SK-N-SH (cell line): ENCODE measurements around the gene NLRC5. TPM values are rescaled to one million over a fixed set of nuclear protein-coding genes. Genes with fewer than 3 reads are reported as not detected.

Experiments used
- CTCF ChIA-PET: fragments of 300-600, 350-600 bp; formaldehyde crosslinking; extraction: SDS; loops from one replicate; lab custom pipeline; 2021; lab: Yijun Ruan, JAX
- POLR2A ChIA-PET: fragments of 350-600 bp; sonication (Branson Sonifier 250); formaldehyde crosslinking; extraction: SDS; loops from one replicate; lab custom pipeline; 2020; ENCODE audit warnings: antibody characterized with exemption, inconsistent platforms; lab: Yijun Ruan, JAX
- DNase-seq: peaks from one replicate; pipeline ENCODE4 v3.0.0; 2012
- H2AFZ ChIP-seq: fragments of 200-600 bp; sonication (generic); 2 replicates; pipeline ENCODE4 v1.8.1; 2016; ENCODE audit warnings: antibody characterized with exemption, mild to moderate bottlenecking, low read depth
- H3F3A ChIP-seq: fragments of 200-600 bp; sonication (generic); replicated peaks from 2 replicates; pipeline ENCODE3; 2016; ENCODE audit warnings: antibody characterized with exemption, mild to moderate bottlenecking; ENCODE audit not compliant: insufficient read depth
- H3K27ac ChIP-seq, 2 experiments: fragments of 200-500 bp in 1 of 2; fragments of 200-600 bp in 1 of 2; sonication (Bioruptor generic) in 1 of 2; sonication (generic), shearing (Covaris generic) in 1 of 2; 2 replicates each; pipeline versions ENCODE4 v1.5.1 to v1.6.1; 2014 to 2016; ENCODE audit warnings: low read depth in 2 of 2, inconsistent platforms in 1 of 2, low read length in 1 of 2, mild to moderate bottlenecking in 1 of 2, mixed read lengths in 1 of 2
- H3K27me3 ChIP-seq: fragments of 200-600 bp; sonication (generic), shearing (Covaris generic); 2 replicates; pipeline ENCODE4 v1.6.1; 2016; ENCODE audit warnings: mixed run types; ENCODE audit not compliant: insufficient read depth
- H3K36me3 ChIP-seq, 2 experiments: fragments of 200-500 bp in 1 of 2; fragments of 200-600 bp in 1 of 2; sonication (Bioruptor generic) in 1 of 2; sonication (generic) in 1 of 2; replicated peaks in 1 of 2; 2 replicates each; pipeline versions ENCODE3 to v1.5.1; 2014 to 2016; ENCODE audit warnings: low read length in 1 of 2, mild to moderate bottlenecking in 1 of 2; ENCODE audit not compliant: insufficient read depth in 2 of 2, control insufficient read depth in 1 of 2
- H3K4me1 ChIP-seq, 2 experiments: fragments of 200-500 bp in 1 of 2; fragments of 200-600 bp in 1 of 2; sonication (Bioruptor generic) in 1 of 2; sonication (generic), shearing (Covaris generic) in 1 of 2; 2 replicates each; pipeline versions ENCODE4 v1.5.1 to v1.6.1; 2014 to 2016; ENCODE audit warnings: low read depth in 1 of 2, low read length in 1 of 2, mixed run types in 1 of 2; ENCODE audit not compliant: insufficient read depth in 2 of 2, control insufficient read depth in 1 of 2
- H3K4me2 ChIP-seq: fragments of 200-600 bp; sonication (generic), shearing (Covaris generic); 2 replicates; pipeline ENCODE4 v1.6.1; 2017; ENCODE audit warnings: mixed run types
- H3K4me3 ChIP-seq, 2 experiments: fragments of 200-500 bp in 1 of 2; fragments of 200-600 bp in 1 of 2; sonication (Bioruptor generic) in 1 of 2; sonication (generic), shearing (Covaris generic) in 1 of 2; 2 replicates each; pipeline versions ENCODE4 v1.5.1 to v1.8.1; 2014 to 2016; ENCODE audit warnings: low read depth in 2 of 2, inconsistent platforms in 1 of 2, low read length in 1 of 2, mild to moderate bottlenecking in 1 of 2, mixed read lengths in 1 of 2, moderate library complexity in 1 of 2
- H3K79me2 ChIP-seq: fragments of 200-600 bp; sonication (generic); 2 replicates; pipeline ENCODE4 v1.8.1; 2017; ENCODE audit warnings: mild to moderate bottlenecking; ENCODE audit not compliant: insufficient read depth
- H3K9ac ChIP-seq: fragments of 200-600 bp; sonication (generic); 2 replicates; pipeline ENCODE4 v1.6.1; 2017; ENCODE audit warnings: mixed run types
- H3K9me2 ChIP-seq: fragments of 200-600 bp; sonication (generic); 2 replicates; pipeline ENCODE4 v1.6.1; 2017; ENCODE audit warnings: mixed run types
- H3K9me3 ChIP-seq: fragments of 200-600 bp; sonication (generic); 2 replicates; pipeline ENCODE4 v1.6.1; 2017; ENCODE audit warnings: mixed run types, mild to moderate bottlenecking, moderate library complexity
- H4K20me1 ChIP-seq: fragments of 200-600 bp; sonication (generic); 2 replicates; pipeline ENCODE4 v1.6.1; 2017; ENCODE audit warnings: mild to moderate bottlenecking, mixed run types; ENCODE audit not compliant: insufficient read depth
- CHD2 ChIP-seq: fragments of 150-350 bp; IDR thresholded peaks from 2 replicates; pipeline ENCODE4 v1.6.1; 2018; ENCODE audit warnings: low read length; ENCODE audit not compliant: partially characterized antibody
- FOSL2 ChIP-seq: IDR thresholded peaks from 2 replicates; pipeline ENCODE4 v1.4.0; 2012; ENCODE audit warnings: low read depth, mild to moderate bottlenecking, moderate library complexity, borderline replicate concordance
- FOXJ3 ChIP-seq: sonication (generic); formaldehyde crosslinking; IDR thresholded peaks from 2 replicates; pipeline ENCODE4 v1.5.1; 2020; ENCODE audit warnings: mild to moderate bottlenecking, missing genetic modification reagents
- IRF3 ChIP-seq: fragments of 150-350 bp; IDR thresholded peaks from 2 replicates; pipeline ENCODE4 v1.6.1; 2016; ENCODE audit warnings: mild to moderate bottlenecking, low read depth, low read length
- MXI1 ChIP-seq: IDR thresholded peaks from 2 replicates; pipeline ENCODE4 v1.6.1; 2012; ENCODE audit warnings: mild to moderate bottlenecking, low read depth, low read length, improper control_type of control experiment
- RAD21 ChIP-seq: IDR thresholded peaks from 2 replicates; pipeline ENCODE4 v1.6.1; 2012; ENCODE audit warnings: mild to moderate bottlenecking, low read length
- RCOR1 ChIP-seq: fragments of 150-350 bp; IDR thresholded peaks from 2 replicates; pipeline ENCODE4 v1.6.1; 2017; ENCODE audit warnings: antibody characterized with exemption, low read length
- RFX5 ChIP-seq: IDR thresholded peaks from 2 replicates; pipeline ENCODE4 v1.6.1; 2012; ENCODE audit warnings: mild to moderate bottlenecking, improper control_type of control experiment, low read length
- SIN3A ChIP-seq: IDR thresholded peaks from 2 replicates; pipeline ENCODE4 v1.6.1; 2012; ENCODE audit warnings: low read depth, mild to moderate bottlenecking, low read length, moderate library complexity, borderline replicate concordance
- TAF1 ChIP-seq: IDR thresholded peaks from 2 replicates; pipeline ENCODE4 v1.6.1; 2012; ENCODE audit warnings: low read depth, mild to moderate bottlenecking, low read length, moderate library complexity, borderline replicate concordance
- TCF12 ChIP-seq: IDR thresholded peaks from 2 replicates; pipeline ENCODE4 v1.4.0; 2012
- USF2 ChIP-seq: fragments of 150-350 bp; IDR thresholded peaks from 2 replicates; pipeline ENCODE4 v1.6.1; 2017; ENCODE audit warnings: antibody characterized with exemption, low read length, low read depth, borderline replicate concordance
- WGBS: methylation state at CpG from one replicate; pipeline ENCODE4 v1.1.6; 2017; ENCODE audit warnings: low lambda C conversion rate; 5-methylcytosine and 5-hydroxymethylcytosine counted together
- polyA plus RNA-seq, 3 experiments: library from polyadenylated mRNA; depleted of rRNA; stranded (reverse); fragments of >200 nt; gene quantifications; 2 replicates each; pipeline ENCODE4 v1.2.3, GENCODE V29; 2012
- TF ChIP-seq, protein P1 (sequence below): IDR thresholded peaks from 2 replicates; pipeline ENCODE4 v1.4.0; 2012; ENCODE audit warnings: low read depth, borderline replicate concordance
- TF ChIP-seq, protein P2 (sequence below): IDR thresholded peaks from 2 replicates; pipeline ENCODE4 v1.4.0; 2012; ENCODE audit warnings: low read depth, borderline replicate concordance
- TF ChIP-seq, protein P3 (sequence below): IDR thresholded peaks from 2 replicates; pipeline ENCODE4 v1.6.1; 2012; ENCODE audit warnings: mild to moderate bottlenecking, low read depth, low read length, moderate library complexity

NLRC5 gene
- polyA plus RNA-seq, 1 of the 3 experiments (the other 2 are of a cell fraction): 6.5 TPM

DNA sequence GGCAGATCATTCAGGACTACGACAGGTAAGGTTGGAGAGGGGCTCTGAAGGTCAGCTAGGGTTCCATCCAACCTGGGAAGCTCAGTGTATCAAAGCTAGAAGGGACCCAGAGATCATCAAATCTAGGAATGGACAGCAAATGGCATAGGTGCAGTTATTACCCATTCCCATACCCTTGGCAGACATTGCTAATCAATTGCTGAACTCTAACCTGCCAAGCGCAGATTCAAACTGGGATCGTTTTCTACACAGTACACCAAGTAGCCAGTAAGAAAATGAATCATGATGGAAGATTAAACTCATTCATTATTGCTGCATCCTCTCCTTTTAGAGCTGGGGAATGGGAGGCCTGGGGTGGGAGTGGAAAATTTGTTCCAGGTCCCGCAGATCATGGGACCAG lies 136.6 kb downstream of the NLRC5 start (continued):
- TF ChIP-seq, protein P1, sequence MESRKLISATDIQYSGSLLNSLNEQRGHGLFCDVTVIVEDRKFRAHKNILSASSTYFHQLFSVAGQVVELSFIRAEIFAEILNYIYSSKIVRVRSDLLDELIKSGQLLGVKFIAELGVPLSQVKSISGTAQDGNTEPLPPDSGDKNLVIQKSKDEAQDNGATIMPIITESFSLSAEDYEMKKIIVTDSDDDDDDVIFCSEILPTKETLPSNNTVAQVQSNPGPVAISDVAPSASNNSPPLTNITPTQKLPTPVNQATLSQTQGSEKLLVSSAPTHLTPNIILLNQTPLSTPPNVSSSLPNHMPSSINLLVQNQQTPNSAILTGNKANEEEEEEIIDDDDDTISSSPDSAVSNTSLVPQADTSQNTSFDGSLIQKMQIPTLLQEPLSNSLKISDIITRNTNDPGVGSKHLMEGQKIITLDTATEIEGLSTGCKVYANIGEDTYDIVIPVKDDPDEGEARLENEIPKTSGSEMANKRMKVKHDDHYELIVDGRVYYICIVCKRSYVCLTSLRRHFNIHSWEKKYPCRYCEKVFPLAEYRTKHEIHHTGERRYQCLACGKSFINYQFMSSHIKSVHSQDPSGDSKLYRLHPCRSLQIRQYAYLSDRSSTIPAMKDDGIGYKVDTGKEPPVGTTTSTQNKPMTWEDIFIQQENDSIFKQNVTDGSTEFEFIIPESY: no peak
- no peak for TF ChIP-seq RCOR1
- TF ChIP-seq, protein P2, sequence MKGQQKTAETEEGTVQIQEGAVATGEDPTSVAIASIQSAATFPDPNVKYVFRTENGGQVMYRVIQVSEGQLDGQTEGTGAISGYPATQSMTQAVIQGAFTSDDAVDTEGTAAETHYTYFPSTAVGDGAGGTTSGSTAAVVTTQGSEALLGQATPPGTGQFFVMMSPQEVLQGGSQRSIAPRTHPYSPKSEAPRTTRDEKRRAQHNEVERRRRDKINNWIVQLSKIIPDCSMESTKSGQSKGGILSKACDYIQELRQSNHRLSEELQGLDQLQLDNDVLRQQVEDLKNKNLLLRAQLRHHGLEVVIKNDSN: no peak

- no peak overlapping the region for H3K27ac ChIP-seq
- TF ChIP-seq, protein P3, sequence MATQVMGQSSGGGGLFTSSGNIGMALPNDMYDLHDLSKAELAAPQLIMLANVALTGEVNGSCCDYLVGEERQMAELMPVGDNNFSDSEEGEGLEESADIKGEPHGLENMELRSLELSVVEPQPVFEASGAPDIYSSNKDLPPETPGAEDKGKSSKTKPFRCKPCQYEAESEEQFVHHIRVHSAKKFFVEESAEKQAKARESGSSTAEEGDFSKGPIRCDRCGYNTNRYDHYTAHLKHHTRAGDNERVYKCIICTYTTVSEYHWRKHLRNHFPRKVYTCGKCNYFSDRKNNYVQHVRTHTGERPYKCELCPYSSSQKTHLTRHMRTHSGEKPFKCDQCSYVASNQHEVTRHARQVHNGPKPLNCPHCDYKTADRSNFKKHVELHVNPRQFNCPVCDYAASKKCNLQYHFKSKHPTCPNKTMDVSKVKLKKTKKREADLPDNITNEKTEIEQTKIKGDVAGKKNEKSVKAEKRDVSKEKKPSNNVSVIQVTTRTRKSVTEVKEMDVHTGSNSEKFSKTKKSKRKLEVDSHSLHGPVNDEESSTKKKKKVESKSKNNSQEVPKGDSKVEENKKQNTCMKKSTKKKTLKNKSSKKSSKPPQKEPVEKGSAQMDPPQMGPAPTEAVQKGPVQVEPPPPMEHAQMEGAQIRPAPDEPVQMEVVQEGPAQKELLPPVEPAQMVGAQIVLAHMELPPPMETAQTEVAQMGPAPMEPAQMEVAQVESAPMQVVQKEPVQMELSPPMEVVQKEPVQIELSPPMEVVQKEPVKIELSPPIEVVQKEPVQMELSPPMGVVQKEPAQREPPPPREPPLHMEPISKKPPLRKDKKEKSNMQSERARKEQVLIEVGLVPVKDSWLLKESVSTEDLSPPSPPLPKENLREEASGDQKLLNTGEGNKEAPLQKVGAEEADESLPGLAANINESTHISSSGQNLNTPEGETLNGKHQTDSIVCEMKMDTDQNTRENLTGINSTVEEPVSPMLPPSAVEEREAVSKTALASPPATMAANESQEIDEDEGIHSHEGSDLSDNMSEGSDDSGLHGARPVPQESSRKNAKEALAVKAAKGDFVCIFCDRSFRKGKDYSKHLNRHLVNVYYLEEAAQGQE: no peak
- TF ChIP-seq TCF12 (no peak), USF2 (no peak), TAF1 (no peak), RFX5 (no peak), IRF3 (no peak), RCOR1 (no peak), RAD21 (no peak), FOXJ3 (no peak), FOSL2 (no peak), MXI1 (no peak), SIN3A (no peak), CHD2 (no peak)
- TF ChIP-seq, protein P2: no peak
- TF ChIP-seq, protein P1: no peak
- TF ChIP-seq, all 33 proteins: peak for 0
- no peak for DNase-seq
- Histone ChIP-seq H3K9ac (no peak overlapping the region), H3K4me2 (no peak overlapping the region), H3K36me3 (peaks cover 2 to 3% of the 10 kb centered on the region in 2 experiments), H3F3A (no peaks in the 10 kb centered on the region), H3K4me3 (no peak overlapping the region), H2AFZ (no peak overlapping the region), H3K4me1 (peaks cover 0 to 4% of the 10 kb centered on the region in 2 experiments; a peak in 1 of 4 replicates), H3K27me3 (no peaks in the 10 kb centered on the region), H3K9me3 (no peaks in the 10 kb centered on the region), H4K20me1 (no peaks in the 10 kb centered on the region), H3K79me2 (no peaks in the 10 kb centered on the region), H3K9me2 (no peaks in the 10 kb centered on the region)
- ChIA-PET CTCF (interaction anchor here (1.6 kb wide), 1 partner anchor 33 kb away, joined by 4 read pairs; no protein-coding TSS in a partner anchor), POLR2A (no interaction called here)
- 97% methylated on average over 4 of the region's 4 CpGs for WGBS
These were observed 137.1 kb downstream of the NLRC5 start for GRCh38 chr16:57126411-57126810.
